Dendritic cell treated with granulocyte-macrophage colony-stimulating factor and Interleukin-4, amounts not matched to agents 40 ng/mL and 50 ng/mL, for 4 days (primary cell): Measurements from ENCODE around the gene SHMT2.

Experiments used
- H3K27ac Mint-ChIP-seq: one replicate; pipeline ENCODE4 v1.8.0; 2022; ENCODE audit warnings: mild to moderate bottlenecking, mixed read lengths
- H3K27me3 Mint-ChIP-seq: one replicate; pipeline ENCODE4 v1.8.0; 2022; ENCODE audit warnings: mild to moderate bottlenecking, mixed read lengths
- H3K36me3 Mint-ChIP-seq: one replicate; pipeline ENCODE4 v1.8.0; 2022; ENCODE audit warnings: low read depth, mixed read lengths
- H3K4me1 Mint-ChIP-seq: one replicate; pipeline ENCODE4 v1.8.0; 2022; ENCODE audit warnings: low read depth, mixed read lengths
- H3K4me3 Mint-ChIP-seq: one replicate; pipeline ENCODE4 v1.8.0; 2022; ENCODE audit warnings: mild to moderate bottlenecking, moderate library complexity, mixed read lengths
- H3K9me3 Mint-ChIP-seq: one replicate; pipeline ENCODE4 v1.8.0; 2022; ENCODE audit warnings: mixed read lengths
- intact Hi-C: fragments of 100-400 bp; cut with micrococcal nuclease; formaldehyde crosslinking; loops from one replicate; pipeline ENCODE4 v1.15.0; 2022

The SHMT2 gene

GRCh38 chr12:57191410-57191809, 38.1 kb upstream of the SHMT2 start:
- intact Hi-C loops = loop anchor here (10.0 kb wide), 1 partner anchor 193 kb away; no protein-coding TSS in a partner anchor
- Mint-ChIP-seq H3K27ac (no peak overlapping the region), H3K4me3 (no peak overlapping the region), H3K9me3 (no peaks in the 10 kb centered on the region), H3K4me1 (no peaks in the 10 kb centered on the region), H3K27me3 (no peaks in the 10 kb centered on the region), H3K36me3 (peaks cover 100% of the 10 kb centered on the region)

GRCh38 chr12:57192920-57193319, 36.6 kb upstream of the SHMT2 start:
- intact Hi-C loops = loop anchor here (10.0 kb wide), 1 partner anchor 192 kb away; no protein-coding TSS in a partner anchor
- Mint-ChIP-seq H3K9me3 (no peaks in the 10 kb centered on the region), H3K27ac (no peak overlapping the region), H3K4me3 (no peak overlapping the region), H3K4me1 (no peaks in the 10 kb centered on the region), H3K36me3 (peaks cover 100% of the 10 kb centered on the region), H3K27me3 (no peaks in the 10 kb centered on the region)

DNA sequence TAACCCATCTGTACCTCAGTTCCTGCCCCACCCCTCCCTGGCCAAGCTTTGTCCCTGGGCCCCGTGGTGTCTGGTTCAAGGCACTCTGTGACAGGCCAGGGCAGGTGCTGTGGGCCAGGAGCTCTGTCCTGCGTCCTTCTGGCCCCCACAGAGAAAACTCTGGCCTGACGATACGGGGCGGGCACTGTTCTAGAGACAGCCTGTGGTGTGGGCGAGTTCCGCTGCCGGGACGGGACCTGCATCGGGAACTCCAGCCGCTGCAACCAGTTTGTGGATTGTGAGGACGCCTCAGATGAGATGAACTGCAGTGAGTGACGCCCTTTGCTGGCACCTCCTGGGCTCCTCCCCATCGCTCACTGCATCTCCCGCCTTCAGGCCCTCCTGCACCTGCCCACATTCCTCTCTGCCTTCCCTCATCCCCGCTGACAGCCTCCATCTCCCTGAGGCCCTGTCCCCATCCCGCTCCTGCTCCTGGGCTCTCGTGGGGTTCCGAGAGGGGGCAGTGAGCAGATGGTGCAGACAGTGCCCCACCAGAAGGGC, 35.7 kb upstream of the SHMT2 start:
- no peak overlapping the region for H3K4me3 Mint-ChIP-seq
- H3K27me3 Mint-ChIP-seq = no peaks in the 10 kb centered on the region
- no peak overlapping the region for H3K27ac Mint-ChIP-seq
- H3K4me1 Mint-ChIP-seq = no peaks in the 10 kb centered on the region
- peaks cover 100% of the 10 kb centered on the region for H3K36me3 Mint-ChIP-seq
- intact Hi-C loops = loop anchor here (10.0 kb wide), 1 partner anchor 191 kb away; no protein-coding TSS in a partner anchor
- H3K9me3 Mint-ChIP-seq = no peaks in the 10 kb centered on the region

- intact Hi-C loops = loop anchor here (10.0 kb wide), 1 partner anchor 191 kb away; no protein-coding TSS in a partner anchor
- H3K27me3 Mint-ChIP-seq = no peaks in the 10 kb centered on the region
- no peak overlapping the region for H3K4me3 Mint-ChIP-seq
- peaks cover 100% of the 10 kb centered on the region for H3K36me3 Mint-ChIP-seq
- H3K4me1 Mint-ChIP-seq = no peaks in the 10 kb centered on the region
- no peaks in the 10 kb centered on the region for H3K9me3 Mint-ChIP-seq
- H3K27ac Mint-ChIP-seq = no peak overlapping the region
Observed at GRCh38 chr12:57194253-57194652, 35.3 kb upstream of the SHMT2 start.

DNA sequence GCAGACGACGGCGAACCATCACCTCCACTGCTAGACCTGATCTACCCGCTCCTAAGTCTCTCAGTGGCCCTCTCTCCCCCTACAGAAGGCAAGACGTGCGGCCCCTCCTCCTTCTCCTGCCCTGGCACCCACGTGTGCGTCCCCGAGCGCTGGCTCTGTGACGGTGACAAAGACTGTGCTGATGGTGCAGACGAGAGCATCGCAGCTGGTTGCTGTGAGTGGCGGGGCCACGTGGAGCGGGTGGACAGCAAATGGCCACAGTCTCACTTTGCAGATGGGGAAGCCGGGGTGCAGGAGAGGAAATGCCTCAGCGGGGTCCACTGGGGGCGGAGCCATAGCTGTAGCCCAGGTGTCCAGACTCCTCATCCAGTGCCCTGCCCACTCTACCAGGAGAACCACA, 34.3 kb upstream of the SHMT2 start:
- H3K4me1 Mint-ChIP-seq = no peaks in the 10 kb centered on the region
- H3K27ac Mint-ChIP-seq = no peak overlapping the region
- no peak overlapping the region for H3K4me3 Mint-ChIP-seq
- no peaks in the 10 kb centered on the region for H3K9me3 Mint-ChIP-seq
- peaks cover 100% of the 10 kb centered on the region for H3K36me3 Mint-ChIP-seq
- no peaks in the 10 kb centered on the region for H3K27me3 Mint-ChIP-seq
- intact Hi-C loops = loop anchor here (10.0 kb wide), 1 partner anchor 190 kb away; no protein-coding TSS in a partner anchor

DNA sequence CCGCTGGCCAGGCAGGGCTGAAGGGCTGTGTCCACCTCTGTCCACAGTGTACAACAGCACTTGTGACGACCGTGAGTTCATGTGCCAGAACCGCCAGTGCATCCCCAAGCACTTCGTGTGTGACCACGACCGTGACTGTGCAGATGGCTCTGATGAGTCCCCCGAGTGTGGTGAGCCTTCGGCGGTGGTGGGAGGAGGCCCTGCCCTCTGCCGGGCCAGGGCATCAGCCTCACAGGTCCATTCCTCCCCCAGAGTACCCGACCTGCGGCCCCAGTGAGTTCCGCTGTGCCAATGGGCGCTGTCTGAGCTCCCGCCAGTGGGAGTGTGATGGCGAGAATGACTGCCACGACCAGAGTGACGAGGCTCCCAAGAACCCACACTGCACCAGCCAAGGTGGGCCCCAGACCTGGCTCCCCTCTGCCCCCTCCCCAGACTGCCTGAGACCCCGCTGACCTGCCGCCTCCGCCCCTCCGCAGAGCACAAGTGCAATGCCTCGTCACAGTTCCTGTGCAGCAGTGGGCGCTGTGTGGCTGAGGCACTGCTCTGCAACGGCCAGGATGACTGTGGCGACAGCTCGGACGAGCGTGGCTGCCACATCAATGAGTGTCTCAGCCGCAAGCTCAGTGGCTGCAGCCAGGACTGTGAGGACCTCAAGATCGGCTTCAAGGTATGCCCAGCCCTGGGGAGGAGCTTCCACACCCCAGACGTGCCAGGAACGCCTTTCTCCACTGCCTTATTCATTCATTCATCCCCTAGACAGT, 33.7 kb upstream of the SHMT2 start:
- intact Hi-C loops = loop anchor here (10.0 kb wide), 1 partner anchor 189 kb away; no protein-coding TSS in a partner anchor
- no peak overlapping the region for H3K27ac Mint-ChIP-seq
- H3K4me3 Mint-ChIP-seq = no peak overlapping the region
- peaks cover 100% of the 10 kb centered on the region for H3K36me3 Mint-ChIP-seq
- H3K4me1 Mint-ChIP-seq = no peaks in the 10 kb centered on the region
- no peaks in the 10 kb centered on the region for H3K27me3 Mint-ChIP-seq
- no peaks in the 10 kb centered on the region for H3K9me3 Mint-ChIP-seq

- H3K9me3 Mint-ChIP-seq = no peaks in the 10 kb centered on the region
- H3K4me3 Mint-ChIP-seq = no peak overlapping the region
- intact Hi-C loops = loop anchor here (10.0 kb wide), 1 partner anchor 188 kb away; no protein-coding TSS in a partner anchor
- peaks cover 100% of the 10 kb centered on the region for H3K36me3 Mint-ChIP-seq
- H3K27ac Mint-ChIP-seq = no peak overlapping the region
- no peaks in the 10 kb centered on the region for H3K27me3 Mint-ChIP-seq
- no peaks in the 10 kb centered on the region for H3K4me1 Mint-ChIP-seq
Observed at GRCh38 chr12:57196439-57196838, 33.1 kb upstream of the SHMT2 start.

DNA sequence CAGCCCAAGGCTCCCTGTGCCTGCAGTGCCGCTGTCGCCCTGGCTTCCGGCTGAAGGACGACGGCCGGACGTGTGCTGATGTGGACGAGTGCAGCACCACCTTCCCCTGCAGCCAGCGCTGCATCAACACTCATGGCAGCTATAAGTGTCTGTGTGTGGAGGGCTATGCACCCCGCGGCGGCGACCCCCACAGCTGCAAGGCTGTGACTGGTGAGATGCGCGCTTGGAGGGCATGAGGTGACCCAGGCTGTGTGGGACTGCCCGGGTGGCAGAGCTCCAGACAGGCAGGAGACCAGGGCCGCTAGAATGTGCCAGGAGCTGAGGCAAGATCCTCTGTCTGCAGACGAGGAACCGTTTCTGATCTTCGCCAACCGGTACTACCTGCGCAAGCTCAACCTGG, 32.6 kb upstream of the SHMT2 start:
- Mint-ChIP-seq H3K4me1 (no peaks in the 10 kb centered on the region), H3K36me3 (peaks cover 100% of the 10 kb centered on the region), H3K9me3 (no peaks in the 10 kb centered on the region), H3K27ac (no peak overlapping the region), H3K27me3 (no peaks in the 10 kb centered on the region), H3K4me3 (no peak overlapping the region)
- intact Hi-C loops = loop anchor here (10.0 kb wide), 1 partner anchor 188 kb away; no protein-coding TSS in a partner anchor

- Mint-ChIP-seq H3K27ac (no peak overlapping the region), H3K9me3 (no peaks in the 10 kb centered on the region), H3K27me3 (no peaks in the 10 kb centered on the region), H3K4me1 (no peaks in the 10 kb centered on the region), H3K4me3 (no peak overlapping the region), H3K36me3 (peaks cover 100% of the 10 kb centered on the region)
- intact Hi-C loops = loop anchor here (10.0 kb wide), 1 partner anchor 186 kb away; no protein-coding TSS in a partner anchor
Observed at GRCh38 chr12:57198329-57198728, 31.2 kb upstream of the SHMT2 start.

- Mint-ChIP-seq H3K27ac (no peak overlapping the region), H3K36me3 (peaks cover 100% of the 10 kb centered on the region), H3K27me3 (no peaks in the 10 kb centered on the region)
Observed at GRCh38 chr12:57199191-57199590, 30.3 kb upstream of the SHMT2 start.

GRCh38 chr12:57200497-57200896, 29.0 kb upstream of the SHMT2 start:
- Mint-ChIP-seq H3K36me3 (peaks cover 100% of the 10 kb centered on the region), H3K4me3 (no peak overlapping the region), H3K9me3 (no peaks in the 10 kb centered on the region), H3K27me3 (no peaks in the 10 kb centered on the region), H3K27ac (no peak overlapping the region), H3K4me1 (no peaks in the 10 kb centered on the region)
- intact Hi-C loops = no loop called here

More at GRCh38 chr12:57199191-57199590, 30.3 kb upstream of the SHMT2 start:
- Mint-ChIP-seq H3K4me3 (no peak overlapping the region), H3K9me3 (no peaks in the 10 kb centered on the region), H3K4me1 (no peaks in the 10 kb centered on the region)
- intact Hi-C loops = loop anchor here (10.0 kb wide), 1 partner anchor 186 kb away; no protein-coding TSS in a partner anchor

DNA sequence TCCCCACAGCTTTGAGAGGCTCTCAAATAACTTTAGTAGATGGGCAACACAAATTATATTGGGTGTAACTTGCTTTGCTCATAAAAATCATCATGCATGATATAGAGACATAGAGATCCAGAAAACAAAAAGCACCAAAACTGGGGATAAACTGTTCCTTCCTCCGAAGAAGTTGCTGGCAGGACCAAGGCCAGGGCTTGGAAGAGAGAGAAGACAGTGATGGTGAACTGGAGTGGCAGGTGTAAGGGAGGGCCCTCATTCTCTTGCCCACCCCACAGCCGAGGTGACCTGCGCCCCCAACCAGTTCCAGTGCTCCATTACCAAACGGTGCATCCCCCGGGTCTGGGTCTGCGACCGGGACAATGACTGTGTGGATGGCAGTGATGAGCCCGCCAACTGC, 28.3 kb upstream of the SHMT2 start:
- H3K36me3 Mint-ChIP-seq = peaks cover 100% of the 10 kb centered on the region
- no peaks in the 10 kb centered on the region for H3K4me1 Mint-ChIP-seq
- intact Hi-C loops = no loop called here
- no peak overlapping the region for H3K4me3 Mint-ChIP-seq
- H3K27me3 Mint-ChIP-seq = no peaks in the 10 kb centered on the region
- H3K27ac Mint-ChIP-seq = no peak overlapping the region
- H3K9me3 Mint-ChIP-seq = no peaks in the 10 kb centered on the region

DNA sequence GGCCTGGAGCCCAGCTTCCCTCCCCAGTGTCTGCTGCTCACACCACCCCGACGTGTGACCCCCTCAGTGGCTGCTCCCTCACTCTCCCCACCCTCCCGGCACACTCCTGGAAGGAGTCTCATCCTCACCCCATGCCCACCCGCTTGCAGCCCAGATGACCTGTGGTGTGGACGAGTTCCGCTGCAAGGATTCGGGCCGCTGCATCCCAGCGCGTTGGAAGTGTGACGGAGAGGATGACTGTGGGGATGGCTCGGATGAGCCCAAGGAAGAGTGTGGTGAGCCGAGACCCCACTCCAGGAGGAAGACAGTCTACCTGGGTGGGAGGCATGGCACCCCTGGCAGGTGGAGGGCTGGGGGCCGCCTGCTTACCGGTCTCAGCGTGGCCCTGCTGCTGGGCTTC, 27.9 kb upstream of the SHMT2 start:
- Mint-ChIP-seq H3K36me3 (peaks cover 100% of the 10 kb centered on the region), H3K9me3 (no peaks in the 10 kb centered on the region), H3K4me1 (no peaks in the 10 kb centered on the region), H3K4me3 (no peak overlapping the region), H3K27ac (no peak overlapping the region), H3K27me3 (no peaks in the 10 kb centered on the region)
- intact Hi-C loops = no loop called here

DNA sequence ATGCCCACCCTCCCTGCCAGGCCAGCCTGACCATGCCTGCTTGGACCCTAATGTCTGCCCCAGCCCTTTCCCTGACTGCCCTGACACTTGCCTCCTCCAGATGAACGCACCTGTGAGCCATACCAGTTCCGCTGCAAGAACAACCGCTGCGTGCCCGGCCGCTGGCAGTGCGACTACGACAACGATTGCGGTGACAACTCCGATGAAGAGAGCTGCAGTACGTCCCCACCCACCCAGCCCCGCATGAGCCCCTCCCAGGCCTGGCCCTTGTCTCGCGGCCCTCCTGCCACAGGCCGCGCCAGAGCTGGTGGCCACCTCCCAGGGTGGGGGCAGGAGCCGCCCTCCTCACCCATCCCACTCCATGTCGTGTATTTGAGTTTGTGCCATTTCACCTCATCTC, 27.2 kb upstream of the SHMT2 start:
- H3K27me3 Mint-ChIP-seq = no peaks in the 10 kb centered on the region

More for the DNA sequence above, 27.2 kb upstream of the SHMT2 start:
- Mint-ChIP-seq H3K9me3 (no peaks in the 10 kb centered on the region), H3K4me1 (no peaks in the 10 kb centered on the region), H3K27ac (no peak overlapping the region), H3K4me3 (no peak overlapping the region), H3K36me3 (peaks cover 100% of the 10 kb centered on the region)
- intact Hi-C loops = no loop called here
